ENCODE results near the gene S100A11.

Gene S100A11

GRCh38 chr1:152049291-152050083 lies 12.7 kb upstream of the S100A11 start:
- no peak overlapping the region for H3K27ac Mint-ChIP-seq
- no peak for DNase-seq
- peaks cover 23% of the 10 kb centered on the region for H3K27me3 Mint-ChIP-seq
- CTCF ChIA-PET = interaction anchor here (0.5 to 15.6 kb wide), 8 partner anchors 14 to 409 kb away, joined by 3 to 270 read pairs (median 3); partner anchors contain the start of gene S100A11
- peaks cover 2% of the 10 kb centered on the region for H3K9me3 Mint-ChIP-seq
- peaks cover 51% of the 10 kb centered on the region for H3K4me1 Mint-ChIP-seq
- H3K36me3 Mint-ChIP-seq = no peaks in the 10 kb centered on the region
- H3K4me3 Mint-ChIP-seq = no peak overlapping the region

DNA sequence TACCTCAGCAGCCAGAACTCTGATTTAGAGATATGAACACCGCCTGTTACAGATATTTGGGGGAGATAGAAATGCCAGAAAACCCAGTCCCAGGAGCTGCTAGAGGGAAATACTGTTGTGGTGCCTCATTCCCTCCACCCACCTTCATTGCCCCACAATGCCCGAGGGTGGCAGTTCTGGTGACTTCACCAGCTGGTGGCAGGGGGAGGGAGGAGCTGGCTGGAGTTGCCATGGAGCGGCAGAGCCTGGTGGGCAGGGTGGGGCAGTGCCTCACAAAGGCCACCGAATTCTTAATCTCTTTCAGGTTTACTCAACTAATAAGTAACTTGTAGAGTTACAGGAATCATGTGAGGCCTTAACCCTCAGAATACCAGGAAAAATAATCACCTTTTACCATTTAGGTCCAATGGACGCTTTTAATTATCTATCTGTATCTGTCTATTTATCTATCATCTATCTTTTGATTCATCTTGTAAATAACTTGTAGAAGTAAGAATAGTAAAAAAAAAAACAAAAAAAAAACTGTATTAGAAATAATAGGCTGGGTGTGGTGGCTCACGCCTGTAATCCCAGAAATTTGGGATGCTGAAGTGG lies 11.7 kb upstream of the S100A11 start:
- no peak for DNase-seq
- CTCF ChIA-PET = interaction anchor here (0.9 to 15.6 kb wide), 4 partner anchors 13 to 410 kb away, joined by 3 to 270 read pairs (median 26); partner anchors contain the start of gene S100A11
- H3K4me3 Mint-ChIP-seq = peak overlapping the region; percentile 70
- H3K36me3 Mint-ChIP-seq = no peaks in the 10 kb centered on the region
- peaks cover 19% of the 10 kb centered on the region for H3K27me3 Mint-ChIP-seq
- H3K4me1 Mint-ChIP-seq = peaks cover 54% of the 10 kb centered on the region
- peaks cover 2% of the 10 kb centered on the region for H3K9me3 Mint-ChIP-seq
- peak overlapping the region; percentile 98 for H3K27ac Mint-ChIP-seq

DNA sequence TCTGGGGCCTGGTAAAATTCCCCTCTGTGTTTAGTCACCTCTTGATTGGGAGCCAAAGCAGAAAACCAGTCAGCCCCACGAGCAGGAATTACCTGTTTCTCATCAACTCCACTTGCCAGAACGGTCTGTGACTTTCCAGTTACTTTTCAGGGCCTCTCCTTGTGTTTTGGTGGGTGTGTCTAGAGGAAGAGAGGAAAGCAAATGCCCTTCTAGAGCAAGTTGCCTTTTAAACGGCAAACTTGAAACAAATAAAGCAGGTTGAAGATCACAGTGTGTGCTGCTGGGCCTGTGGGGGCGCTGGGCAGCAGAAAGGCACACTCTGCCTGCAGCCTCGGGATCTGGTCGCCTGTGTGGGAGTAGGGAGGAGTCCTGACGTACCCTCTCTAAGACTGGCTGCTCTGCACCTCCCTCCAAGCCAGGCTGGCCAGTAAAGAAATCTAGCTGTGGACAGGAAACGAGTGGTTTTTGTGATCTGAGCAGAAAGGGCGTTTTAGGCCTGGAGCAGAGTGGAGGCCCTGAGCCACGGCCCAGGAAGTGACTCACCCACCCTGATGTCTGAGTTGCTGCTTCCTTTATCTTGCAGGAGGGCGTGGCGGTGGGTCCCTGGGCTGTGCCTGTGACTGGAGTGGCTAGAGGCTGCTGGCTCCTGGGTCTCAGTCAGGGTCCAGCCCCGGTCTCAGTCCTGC lies 11.1 kb upstream of the S100A11 start:
- DNase-seq = peak; percentile 92
- peak overlapping the region; percentile 98 for H3K27ac Mint-ChIP-seq
- CTCF ChIA-PET = interaction anchor here (0.9 to 15.6 kb wide), 3 partner anchors 12 to 136 kb away, joined by 3 to 270 read pairs (median 49); partner anchors contain the start of gene S100A11
- H3K9me3 Mint-ChIP-seq = peaks cover 2% of the 10 kb centered on the region
- H3K4me3 Mint-ChIP-seq = peak overlapping the region; percentile 70
- peaks cover 13% of the 10 kb centered on the region for H3K27me3 Mint-ChIP-seq
- no peaks in the 10 kb centered on the region for H3K36me3 Mint-ChIP-seq
- peaks cover 54% of the 10 kb centered on the region for H3K4me1 Mint-ChIP-seq

DNA sequence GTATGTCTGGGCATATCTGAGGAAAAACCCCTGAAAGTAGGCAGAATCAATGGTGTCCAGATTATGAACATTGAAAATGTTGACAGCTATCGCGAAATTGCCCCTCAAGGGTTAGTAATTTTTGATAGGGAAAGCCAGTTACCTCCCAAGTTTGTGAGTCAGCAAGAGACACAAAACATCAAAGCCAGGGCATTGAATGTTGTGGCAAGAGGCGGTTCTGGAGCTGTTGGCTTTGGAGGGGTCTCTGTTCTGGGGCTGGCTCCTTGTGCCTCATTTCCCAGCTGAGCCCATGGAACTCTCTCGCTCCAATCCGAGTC lies 10.6 kb upstream of the S100A11 start:
- H3K9me3 Mint-ChIP-seq = peaks cover 2% of the 10 kb centered on the region
- H3K4me1 Mint-ChIP-seq = peaks cover 54% of the 10 kb centered on the region
- H3K4me3 Mint-ChIP-seq = peak overlapping the region; percentile 70
- H3K36me3 Mint-ChIP-seq = no peaks in the 10 kb centered on the region
- DNase-seq = no peak
- CTCF ChIA-PET = interaction anchor here (7.6 to 15.6 kb wide), 2 partner anchors 12 to 137 kb away, joined by 49 to 270 read pairs; partner anchors contain the start of gene S100A11
- H3K27ac Mint-ChIP-seq = peak overlapping the region; percentile 98
- peaks cover 8% of the 10 kb centered on the region for H3K27me3 Mint-ChIP-seq

DNA sequence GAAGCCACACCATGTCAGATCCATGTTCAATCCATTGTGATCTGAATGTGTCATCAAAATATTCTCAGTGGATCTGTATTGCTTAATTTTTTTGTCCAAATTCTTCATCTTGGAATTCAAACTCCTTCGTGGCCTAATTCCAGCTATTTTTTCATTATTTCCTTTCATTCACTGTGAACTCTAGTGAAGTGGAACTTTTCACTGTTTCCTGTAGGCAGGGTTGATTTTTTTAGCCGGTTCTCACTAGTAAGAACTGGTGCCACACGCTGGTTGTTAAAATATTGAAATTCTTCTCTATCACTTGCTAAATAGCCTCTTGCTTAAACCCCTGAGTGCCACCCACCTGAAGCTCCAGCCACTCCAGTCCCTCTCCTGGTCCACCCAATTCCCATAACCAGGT lies 7.6 kb upstream of the S100A11 start:
- Mint-ChIP-seq H3K36me3 (no peaks in the 10 kb centered on the region), H3K27me3 (peaks cover 4% of the 10 kb centered on the region), H3K27ac (no peak overlapping the region), H3K4me3 (no peak overlapping the region), H3K4me1 (peaks cover 38% of the 10 kb centered on the region), H3K9me3 (peaks cover 2% of the 10 kb centered on the region)
- CTCF ChIA-PET = interaction anchor here (1.0 to 7.6 kb wide), 2 partner anchors 9 to 111 kb away, joined by 3 to 49 read pairs; partner anchors contain the start of gene S100A11
- no peak for DNase-seq

DNA sequence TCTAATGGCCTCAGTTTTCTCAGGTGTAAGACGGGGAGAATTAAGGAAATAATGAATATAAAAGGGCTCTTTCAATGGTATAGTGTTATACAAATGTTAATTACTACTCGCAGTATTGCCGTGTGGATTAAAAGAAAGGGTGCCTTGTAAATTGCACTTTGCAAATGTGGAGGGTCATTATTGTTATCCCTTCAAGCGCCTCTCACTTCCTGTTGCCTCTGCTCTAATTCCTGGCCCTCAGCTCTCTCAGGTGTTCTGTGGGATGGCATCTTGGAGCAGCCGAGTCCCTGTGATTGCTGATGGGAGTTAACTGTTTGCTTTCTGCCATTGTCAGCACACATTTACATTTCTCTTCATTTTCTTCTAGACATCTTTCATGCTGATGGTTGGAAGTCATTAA lies 7.1 kb upstream of the S100A11 start:
- H3K4me1 Mint-ChIP-seq = peaks cover 38% of the 10 kb centered on the region
- no peak overlapping the region for H3K27ac Mint-ChIP-seq
- DNase-seq = no peak
- no peaks in the 10 kb centered on the region for H3K36me3 Mint-ChIP-seq
- CTCF ChIA-PET = interaction anchor here (0.6 to 7.6 kb wide), 3 partner anchors 8 to 111 kb away, joined by 3 to 49 read pairs (median 3); partner anchors contain the start of gene S100A11
- H3K9me3 Mint-ChIP-seq = peaks cover 2% of the 10 kb centered on the region
- no peak overlapping the region for H3K4me3 Mint-ChIP-seq
- H3K27me3 Mint-ChIP-seq = peaks cover 4% of the 10 kb centered on the region

DNA sequence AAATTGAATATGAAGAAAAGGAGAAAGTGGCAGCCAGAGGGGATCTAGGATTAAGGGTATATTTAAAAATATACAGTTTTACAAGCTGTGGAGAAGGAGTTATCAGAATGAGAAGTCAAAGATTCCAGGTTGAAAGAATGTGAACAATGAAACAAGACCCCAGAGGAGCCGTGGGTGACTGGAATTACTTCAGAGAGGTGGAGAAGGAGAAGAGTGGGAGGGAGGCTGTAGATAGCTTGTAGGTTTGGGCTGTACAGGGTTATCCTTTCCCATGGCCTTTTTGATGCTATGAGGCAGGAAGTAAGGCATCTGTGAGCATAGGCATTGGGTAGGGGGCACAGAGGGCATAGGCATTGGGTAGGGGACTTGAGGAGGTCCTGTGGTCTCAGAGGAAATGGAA lies 5.2 kb upstream of the S100A11 start:
- H3K4me1 Mint-ChIP-seq = peaks cover 35% of the 10 kb centered on the region

GRCh38 chr1:152039886-152040285 lies 3.1 kb upstream of the S100A11 start:
- CTCF ChIA-PET = interaction anchor here (1.1 to 1.5 kb wide), 2 partner anchors 16 to 38 kb away, joined by 4 read pairs; no protein-coding TSS in a partner anchor
- Mint-ChIP-seq H3K4me1 (peaks cover 24% of the 10 kb centered on the region), H3K36me3 (peaks cover 11% of the 10 kb centered on the region), H3K27me3 (peaks cover 4% of the 10 kb centered on the region), H3K27ac (no peak overlapping the region), H3K4me3 (no peak overlapping the region), H3K9me3 (no peaks in the 10 kb centered on the region)
- DNase-seq = no peak

More for the DNA sequence above, 5.2 kb upstream of the S100A11 start:
- Mint-ChIP-seq H3K36me3 (no peaks in the 10 kb centered on the region), H3K9me3 (peaks cover 2% of the 10 kb centered on the region), H3K27ac (no peak overlapping the region), H3K4me3 (no peak overlapping the region), H3K27me3 (peaks cover 4% of the 10 kb centered on the region)
- DNase-seq = no peak
- CTCF ChIA-PET = interaction anchor here (1.3 to 2.2 kb wide), 3 partner anchors 10 to 144 kb away, joined by 3 to 7 read pairs (median 3); no protein-coding TSS in a partner anchor

DNA sequence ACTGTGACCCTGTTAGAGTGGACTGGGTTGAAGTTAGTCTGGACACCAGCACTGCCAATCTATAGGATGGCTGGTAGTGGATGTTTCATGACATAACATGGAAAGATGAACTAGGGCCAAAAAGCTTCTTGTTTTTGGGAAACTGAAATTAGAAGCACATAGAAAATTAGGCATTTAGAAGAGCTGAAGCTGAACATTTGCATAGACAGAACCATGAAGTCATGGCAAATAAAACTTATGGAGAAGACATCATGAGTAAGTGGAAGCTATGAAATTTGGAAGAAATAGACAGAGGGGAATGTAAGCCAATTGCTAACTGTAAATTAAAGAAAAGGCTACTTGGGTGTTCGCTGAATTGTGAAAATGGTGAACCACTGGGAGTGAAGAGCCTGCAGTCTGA lies 2.7 kb upstream of the S100A11 start:
- Mint-ChIP-seq H3K4me1 (peaks cover 25% of the 10 kb centered on the region), H3K9me3 (no peaks in the 10 kb centered on the region), H3K27ac (no peak overlapping the region), H3K36me3 (peaks cover 11% of the 10 kb centered on the region), H3K4me3 (no peak overlapping the region), H3K27me3 (peaks cover 4% of the 10 kb centered on the region)
- CTCF ChIA-PET = interaction anchor here (1.1 to 1.5 kb wide), 2 partner anchors 17 to 38 kb away, joined by 4 read pairs; no protein-coding TSS in a partner anchor
- DNase-seq = no peak

DNA sequence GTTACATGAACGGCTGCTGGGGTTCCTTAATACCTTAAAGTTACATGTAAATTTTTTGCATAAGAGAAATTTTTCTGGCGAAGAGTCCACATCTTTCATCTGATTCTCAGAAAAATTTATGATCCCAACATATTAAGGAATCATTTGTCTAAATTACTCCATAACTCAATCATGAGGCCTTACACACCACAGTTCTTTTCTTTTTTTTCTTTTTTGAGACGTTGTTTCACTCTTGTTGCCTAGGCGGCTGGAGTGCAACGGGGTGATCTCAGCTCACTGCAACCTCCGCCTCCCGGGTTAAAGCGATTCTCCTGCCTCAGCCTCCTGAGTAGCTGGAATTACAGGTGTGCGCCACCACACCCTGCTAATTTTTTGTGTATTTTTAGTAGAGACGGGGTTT lies 2.1 kb upstream of the S100A11 start:
- Mint-ChIP-seq H3K27ac (no peak overlapping the region), H3K27me3 (peaks cover under 1% of the 10 kb centered on the region), H3K36me3 (peaks cover 16% of the 10 kb centered on the region), H3K4me3 (no peak overlapping the region), H3K9me3 (no peaks in the 10 kb centered on the region), H3K4me1 (peaks cover 28% of the 10 kb centered on the region)
- CTCF ChIA-PET = interaction anchor here (1.1 to 1.5 kb wide), 2 partner anchors 17 to 37 kb away, joined by 4 read pairs; no protein-coding TSS in a partner anchor
- DNase-seq = no peak

- Mint-ChIP-seq H3K27me3 (no peaks in the 10 kb centered on the region), H3K4me1 (peaks cover 44% of the 10 kb centered on the region), H3K27ac (peak overlapping the region; percentile 98), H3K36me3 (peaks cover 42% of the 10 kb centered on the region), H3K4me3 (peak overlapping the region; percentile 99), H3K9me3 (no peaks in the 10 kb centered on the region)
- CTCF ChIA-PET = interaction anchor here (1.3 to 3.8 kb wide), 8 partner anchors 11 to 423 kb away, joined by 4 to 49 read pairs (median 8); no protein-coding TSS in a partner anchor
- DNase-seq = peak; percentile 27
Measured at GRCh38 chr1:152035539-152036266, 1.1 kb downstream of the S100A11 start.

GRCh38 chr1:152034654-152035538 lies 1.9 kb downstream of the S100A11 start:
- Mint-ChIP-seq H3K4me1 (peaks cover 49% of the 10 kb centered on the region), H3K36me3 (peaks cover 47% of the 10 kb centered on the region), H3K9me3 (no peaks in the 10 kb centered on the region), H3K27ac (peak overlapping the region; percentile 98), H3K4me3 (peak overlapping the region; percentile 99), H3K27me3 (no peaks in the 10 kb centered on the region)
- DNase-seq = peak; percentile 80
- CTCF ChIA-PET = interaction anchor here (0.6 to 3.8 kb wide), 23 partner anchors 11 to 424 kb away, joined by 3 to 49 read pairs (median 4); no protein-coding TSS in a partner anchor
